ENCODE data around the gene SWAP70.

DNA sequence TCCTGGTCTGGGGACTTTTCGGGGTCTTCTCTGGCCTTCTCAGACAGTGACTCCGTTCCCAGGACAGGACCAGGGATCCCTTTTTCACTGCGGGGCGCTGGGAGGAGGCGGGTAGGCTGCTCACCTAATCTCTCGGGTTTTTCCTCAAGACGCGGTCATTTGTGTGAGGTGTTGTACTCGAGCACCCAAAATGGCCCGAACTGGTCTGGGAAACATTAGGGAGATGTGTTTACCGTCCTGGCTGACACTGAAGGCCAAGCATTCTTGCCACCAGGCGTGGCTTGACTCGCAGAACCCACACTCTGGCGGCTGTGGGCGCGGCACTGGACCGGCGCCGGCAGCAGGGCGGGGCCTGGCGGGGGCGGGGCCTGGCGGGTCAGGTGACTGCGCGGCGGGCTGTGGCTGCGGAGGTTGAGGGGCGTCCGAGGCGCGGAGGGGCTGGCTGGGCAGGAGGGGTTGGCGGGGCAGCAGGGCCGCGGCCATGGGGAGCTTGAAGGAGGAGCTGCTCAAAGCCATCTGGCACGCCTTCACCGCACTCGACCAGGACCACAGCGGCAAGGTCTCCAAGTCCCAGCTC, at the start of gene SWAP70:
- TF ChIP-seq, protein P1, sequence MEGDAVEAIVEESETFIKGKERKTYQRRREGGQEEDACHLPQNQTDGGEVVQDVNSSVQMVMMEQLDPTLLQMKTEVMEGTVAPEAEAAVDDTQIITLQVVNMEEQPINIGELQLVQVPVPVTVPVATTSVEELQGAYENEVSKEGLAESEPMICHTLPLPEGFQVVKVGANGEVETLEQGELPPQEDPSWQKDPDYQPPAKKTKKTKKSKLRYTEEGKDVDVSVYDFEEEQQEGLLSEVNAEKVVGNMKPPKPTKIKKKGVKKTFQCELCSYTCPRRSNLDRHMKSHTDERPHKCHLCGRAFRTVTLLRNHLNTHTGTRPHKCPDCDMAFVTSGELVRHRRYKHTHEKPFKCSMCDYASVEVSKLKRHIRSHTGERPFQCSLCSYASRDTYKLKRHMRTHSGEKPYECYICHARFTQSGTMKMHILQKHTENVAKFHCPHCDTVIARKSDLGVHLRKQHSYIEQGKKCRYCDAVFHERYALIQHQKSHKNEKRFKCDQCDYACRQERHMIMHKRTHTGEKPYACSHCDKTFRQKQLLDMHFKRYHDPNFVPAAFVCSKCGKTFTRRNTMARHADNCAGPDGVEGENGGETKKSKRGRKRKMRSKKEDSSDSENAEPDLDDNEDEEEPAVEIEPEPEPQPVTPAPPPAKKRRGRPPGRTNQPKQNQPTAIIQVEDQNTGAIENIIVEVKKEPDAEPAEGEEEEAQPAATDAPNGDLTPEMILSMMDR (conservative IDR thresholded peaks at IDR 0.05; ENCODE audit: low read depth, low read length) = no peak
- TF ChIP-seq EZH2 (IDR thresholded peaks at IDR 0.05; ENCODE audit: borderline replicate concordance, low read depth, low read length, poor library complexity, severe bottlenecking) = no peak
